ENCODE data around the gene WASF2.

GRCh38 chr1:27392096-27392777 is 97.7 kb downstream of the WASF2 start, which contains the start of gene GPR3:
- TF ChIP-seq CTCF (IDR thresholded peaks at IDR 0.05; ENCODE audit: poor library complexity, severe bottlenecking) (peak; percentile 80), REST (IDR thresholded peaks at IDR 0.05; ENCODE audit: borderline replicate concordance) (no peak), TAF1 (IDR thresholded peaks at IDR 0.05; ENCODE audit: low read depth) (no peak), EP300 (conservative IDR thresholded peaks at IDR 0.05; ENCODE audit: poor library complexity, severe bottlenecking) (peak; percentile 48)
